ENCODE results near the gene AMER1. TPM values are rescaled to one million over a fixed set of nuclear protein-coding genes. Genes with fewer than 3 reads are reported as not detected.

AMER1 gene
- total RNA-seq, 1 experiment from 2014 or later = 3.4 TPM

DNA sequence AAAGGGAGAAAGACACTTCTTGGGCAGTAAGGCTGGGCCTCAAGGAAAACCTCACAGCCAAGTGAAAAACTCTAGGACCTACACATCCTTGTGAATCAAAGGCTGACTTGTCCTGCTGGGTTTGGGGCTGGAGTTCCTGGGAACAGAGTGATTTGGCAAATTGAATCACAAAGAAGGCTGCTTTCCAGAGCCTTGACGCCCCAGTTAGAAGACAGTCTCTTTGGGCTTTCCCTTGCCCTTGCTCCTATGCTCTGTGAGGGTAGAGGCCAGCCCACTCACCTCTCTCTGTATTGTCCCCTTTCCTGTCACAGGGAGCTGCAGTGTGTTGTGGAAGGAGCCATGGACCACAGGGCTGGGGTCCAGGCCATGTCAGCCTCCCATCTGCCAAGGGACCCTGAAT is 9.6 kb downstream of the AMER1 start:
- Histone ChIP-seq H3K9me3 (ENCODE audit: low read depth, low read length, poor library complexity, severe bottlenecking) (no peaks in the 10 kb centered on the region), H3K27ac (ENCODE audit: low read depth, low read length, poor library complexity, severe bottlenecking) (no peak overlapping the region), H3K27me3 (replicated peaks; ENCODE audit: insufficient read depth, low read depth, low read length, poor library complexity) (no peaks in the 10 kb centered on the region), H3K4me3 (ENCODE audit: low read depth, low read length, poor library complexity, severe bottlenecking) (no peak overlapping the region), H3K4me1 (ENCODE audit: insufficient read depth, low read length, poor library complexity, severe bottlenecking) (no peaks in the 10 kb centered on the region), H3K36me3 (ENCODE audit: insufficient read depth, low read length, poor library complexity, severe bottlenecking) (no peaks in the 10 kb centered on the region)
- DNase-seq (ENCODE audit: low spot score) = no peak
- no peak for TF ChIP-seq EZH2 (IDR thresholded peaks at IDR 0.05; ENCODE audit: borderline replicate concordance, low read depth, low read length, poor library complexity, severe bottlenecking)
- TF ChIP-seq, protein P1, sequence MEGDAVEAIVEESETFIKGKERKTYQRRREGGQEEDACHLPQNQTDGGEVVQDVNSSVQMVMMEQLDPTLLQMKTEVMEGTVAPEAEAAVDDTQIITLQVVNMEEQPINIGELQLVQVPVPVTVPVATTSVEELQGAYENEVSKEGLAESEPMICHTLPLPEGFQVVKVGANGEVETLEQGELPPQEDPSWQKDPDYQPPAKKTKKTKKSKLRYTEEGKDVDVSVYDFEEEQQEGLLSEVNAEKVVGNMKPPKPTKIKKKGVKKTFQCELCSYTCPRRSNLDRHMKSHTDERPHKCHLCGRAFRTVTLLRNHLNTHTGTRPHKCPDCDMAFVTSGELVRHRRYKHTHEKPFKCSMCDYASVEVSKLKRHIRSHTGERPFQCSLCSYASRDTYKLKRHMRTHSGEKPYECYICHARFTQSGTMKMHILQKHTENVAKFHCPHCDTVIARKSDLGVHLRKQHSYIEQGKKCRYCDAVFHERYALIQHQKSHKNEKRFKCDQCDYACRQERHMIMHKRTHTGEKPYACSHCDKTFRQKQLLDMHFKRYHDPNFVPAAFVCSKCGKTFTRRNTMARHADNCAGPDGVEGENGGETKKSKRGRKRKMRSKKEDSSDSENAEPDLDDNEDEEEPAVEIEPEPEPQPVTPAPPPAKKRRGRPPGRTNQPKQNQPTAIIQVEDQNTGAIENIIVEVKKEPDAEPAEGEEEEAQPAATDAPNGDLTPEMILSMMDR (conservative IDR thresholded peaks at IDR 0.05; ENCODE audit: low read depth, low read length) = no peak
- ChIA-PET CTCF (no interaction called here), POLR2A (ENCODE audit: low non-redundant PET) (no interaction called here)
- BruUV-seq (replicated peaks) = no TSS peak
- intact Hi-C loops (cut with micrococcal nuclease; ENCODE audit: unreplicated experiment) = no loop called here

DNA sequence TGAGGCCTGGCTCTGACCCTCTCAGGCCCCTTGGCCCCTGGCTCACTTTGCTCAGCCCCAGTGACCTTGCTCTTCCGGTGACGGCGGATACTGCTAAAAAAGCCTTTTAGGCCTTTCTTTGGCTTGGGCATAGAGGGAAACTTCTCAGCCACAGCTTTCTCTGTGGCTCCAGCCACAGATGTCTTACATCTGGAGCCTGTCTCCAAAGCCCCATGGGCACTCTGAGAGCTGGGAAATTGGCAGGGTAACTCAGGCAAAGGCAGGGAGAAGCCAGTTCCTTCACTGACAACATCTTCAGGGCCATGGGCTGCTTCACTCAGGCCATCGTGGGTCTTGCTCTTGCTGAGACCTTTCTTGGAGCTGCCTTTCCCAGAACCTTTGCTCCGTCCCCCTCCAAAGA is 12.8 kb downstream of the AMER1 start:
- intact Hi-C loops (cut with micrococcal nuclease; ENCODE audit: unreplicated experiment) = no loop called here
- TF ChIP-seq EZH2 (IDR thresholded peaks at IDR 0.05; ENCODE audit: borderline replicate concordance, low read depth, low read length, poor library complexity, severe bottlenecking) = no peak
- TF ChIP-seq, protein P1 (conservative IDR thresholded peaks at IDR 0.05; ENCODE audit: low read depth, low read length) = no peak
- no peak for DNase-seq (ENCODE audit: low spot score)
- Histone ChIP-seq H3K27ac (ENCODE audit: low read depth, low read length, poor library complexity, severe bottlenecking) (no peak overlapping the region), H3K4me3 (ENCODE audit: low read depth, low read length, poor library complexity, severe bottlenecking) (no peak overlapping the region), H3K9me3 (ENCODE audit: low read depth, low read length, poor library complexity, severe bottlenecking) (no peaks in the 10 kb centered on the region), H3K4me1 (ENCODE audit: insufficient read depth, low read length, poor library complexity, severe bottlenecking) (no peaks in the 10 kb centered on the region), H3K36me3 (ENCODE audit: insufficient read depth, low read length, poor library complexity, severe bottlenecking) (no peaks in the 10 kb centered on the region), H3K27me3 (replicated peaks; ENCODE audit: insufficient read depth, low read depth, low read length, poor library complexity) (no peaks in the 10 kb centered on the region)
- POLR2A ChIA-PET (ENCODE audit: low non-redundant PET) = no interaction called here
- CTCF ChIA-PET = no interaction called here
- BruUV-seq (replicated peaks) = no TSS peak

DNA sequence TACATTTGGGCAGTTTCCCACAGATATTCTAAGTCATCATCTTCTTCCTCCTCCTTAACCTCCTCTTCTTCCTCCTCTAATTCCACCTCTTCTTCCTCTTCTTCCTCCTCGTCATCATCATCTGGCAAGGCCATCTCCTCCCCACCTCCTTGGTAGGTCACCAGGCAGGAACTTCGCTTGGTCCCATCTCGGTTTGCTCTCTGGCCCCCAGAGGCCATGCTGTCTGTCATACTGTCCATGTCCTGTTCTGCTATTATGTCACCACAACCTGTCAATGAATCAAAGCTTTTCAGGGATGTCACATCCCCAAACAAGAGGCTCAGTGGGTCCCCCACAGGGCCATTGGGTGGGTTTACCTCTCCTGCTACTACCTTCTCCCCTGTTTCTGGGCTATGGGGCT is 13.5 kb downstream of the AMER1 start:
- no peaks in the 10 kb centered on the region for H3K36me3 ChIP-seq (ENCODE audit: insufficient read depth, low read length, poor library complexity, severe bottlenecking)
- DNase-seq (ENCODE audit: low spot score) = no peak
- no peaks in the 10 kb centered on the region for H3K27me3 ChIP-seq (replicated peaks; ENCODE audit: insufficient read depth, low read depth, low read length, poor library complexity)
- H3K4me1 ChIP-seq (ENCODE audit: insufficient read depth, low read length, poor library complexity, severe bottlenecking) = no peaks in the 10 kb centered on the region
- no TSS peak for BruUV-seq (replicated peaks)
- ChIA-PET POLR2A (ENCODE audit: low non-redundant PET) (no interaction called here), CTCF (no interaction called here)
- TF ChIP-seq, protein P1 (conservative IDR thresholded peaks at IDR 0.05; ENCODE audit: low read depth, low read length) = no peak
- no peak for TF ChIP-seq EZH2 (IDR thresholded peaks at IDR 0.05; ENCODE audit: borderline replicate concordance, low read depth, low read length, poor library complexity, severe bottlenecking)
- H3K4me3 ChIP-seq (ENCODE audit: low read depth, low read length, poor library complexity, severe bottlenecking) = no peak overlapping the region
- H3K9me3 ChIP-seq (ENCODE audit: low read depth, low read length, poor library complexity, severe bottlenecking) = no peaks in the 10 kb centered on the region
- intact Hi-C loops (cut with micrococcal nuclease; ENCODE audit: unreplicated experiment) = no loop called here
- H3K27ac ChIP-seq (ENCODE audit: low read depth, low read length, poor library complexity, severe bottlenecking) = no peak overlapping the region

Measured in A673 (cell line).